Testis (tissue), 3 donors: ENCODE measurements around the gene PRM1. TPM values are rescaled to one million over a fixed set of nuclear protein-coding genes. Genes with fewer than 3 reads are reported as not detected.

ENCODE experiments used
- DNase-seq: peaks from one replicate; pipeline ENCODE4 v3.0.0-alpha.2; 2019
- H3K27ac ChIP-seq, 2 donors: fragments of 200-600 bp; sonication (generic); one replicate each; pipeline ENCODE4 v1.5.1; 2019
- H3K27me3 ChIP-seq: fragments of 200-600 bp; sonication (generic); one replicate; pipeline ENCODE4 v1.5.1; 2019
- H3K36me3 ChIP-seq: fragments of 200-600 bp; sonication (generic); one replicate; pipeline ENCODE4 v1.5.1; 2017; ENCODE audit warnings: low read depth; ENCODE audit errors: missing control alignments
- H3K4me1 ChIP-seq: fragments of 200-600 bp; sonication (generic); one replicate; pipeline ENCODE4 v1.5.1; 2019
- H3K4me3 ChIP-seq, 2 donors: fragments of 200-600 bp; sonication (generic); one replicate each; pipeline ENCODE4 v1.5.1; 2017 to 2019
- H3K9me3 ChIP-seq: fragments of 200-600 bp; sonication (generic); one replicate; pipeline ENCODE4 v1.5.1; 2017
- POLR2A ChIP-seq: fragments of 450-650 bp; IDR thresholded peaks from one replicate; pipeline ENCODE4 v1.6.1; 2017; ENCODE audit warnings: antibody characterized with exemption, mild to moderate bottlenecking, moderate library complexity
- WGBS, 2 donors: methylation state at CpG; one replicate each; pipeline ENCODE4 v1.1.5; 2018; 5-methylcytosine and 5-hydroxymethylcytosine counted together
- intact Hi-C: fragments of 100-400 bp; cut with DNase I; formaldehyde crosslinking; loops from one replicate; pipeline ENCODE4 v1.15.1; 2023; ENCODE audit warnings: low total_unique reads
- polyA plus RNA-seq: library from polyadenylated mRNA; stranded (reverse); fragments of 350-450 nt; fragmentation: Illumina TruSeq; extraction: RNeasy Lipid Tissue Mini Kit (QIAGEN cat#74804); gene quantifications from one replicate; pipeline ENCODE4 v1.2.3, GENCODE V29; 2014; ENCODE audit warnings: low read depth, low replicate concordance; ENCODE audit not compliant: insufficient read depth
- total RNA-seq, 2 donors: library from RNA; depleted of rRNA; stranded (reverse); fragments of >200 nt; gene quantifications; one replicate each; pipeline ENCODE4 v1.2.3, GENCODE V29; 2016
- TF ChIP-seq, protein P1 (sequence below), 3 experiments: fragments of 450-650 bp in 2 of 3; fragments of 200-600 bp in 1 of 3; sonication (generic) in 1 of 3; IDR thresholded peaks; one replicate each; pipeline ENCODE4 v1.5.1; 2016 to 2019; ENCODE audit warnings: antibody characterized with exemption in 3 of 3, mild to moderate bottlenecking in 2 of 3, moderate library complexity in 1 of 3

The PRM1 gene
- total and polyA plus RNA-seq, 3 donors from 2014 or later, result 7,819 to 32,936 (median 15,171) TPM

DNA sequence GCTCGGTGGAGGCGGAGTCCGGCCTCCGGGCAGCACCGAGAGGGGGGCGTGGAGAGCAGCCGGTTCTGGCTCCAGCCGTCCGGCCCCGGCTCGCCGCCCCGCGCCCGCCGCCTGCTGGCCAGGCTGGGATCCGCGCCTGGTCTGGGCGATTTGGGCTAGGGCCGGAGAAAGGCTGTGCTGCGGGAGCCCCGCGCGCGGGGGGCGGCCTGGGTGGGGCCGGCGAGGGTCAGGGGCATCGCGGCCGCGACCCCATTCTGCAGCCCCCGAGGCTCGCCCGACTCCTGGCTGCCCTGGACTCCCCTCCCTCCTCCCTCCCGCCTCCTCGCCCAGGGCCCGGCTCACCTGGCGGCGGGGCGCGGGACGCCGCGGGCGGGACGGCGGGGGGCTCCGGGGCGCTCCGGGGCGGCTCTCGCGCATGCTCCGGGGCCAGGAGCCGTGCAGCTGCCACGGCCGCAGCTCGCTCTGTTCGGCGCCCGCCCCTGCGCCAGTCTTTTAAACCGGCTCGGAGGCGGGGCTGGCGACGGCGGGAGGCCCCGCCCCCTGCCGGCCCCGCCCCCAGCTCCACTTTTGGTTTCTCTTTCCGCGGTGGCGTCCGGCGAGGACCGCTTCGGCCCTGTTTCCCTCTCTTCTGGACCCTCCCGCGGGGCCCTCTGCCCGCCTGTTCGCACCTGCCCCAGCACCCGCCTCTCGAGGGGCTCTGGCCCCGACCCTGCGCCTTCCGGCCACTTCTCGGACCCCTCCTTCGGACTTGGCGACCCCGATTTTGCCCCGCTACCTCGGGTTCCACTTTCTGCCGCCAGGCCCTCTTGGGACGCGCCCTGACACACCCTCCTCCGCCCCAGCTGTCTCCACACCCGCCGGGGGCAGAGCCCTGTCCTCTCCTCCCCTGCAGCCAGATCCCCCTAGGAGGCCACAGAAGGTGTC lies 25.1 kb downstream of the PRM1 start, which contains the start of gene SOCS1:
SOCS1 (minus strand) TSS at position 468 of the 924 bp plus-strand sequence. CDS start 726 bp downstream, outside the sequence.
- 0% methylated on average over 8 to 99 of the region's 100 CpGs for WGBS, 2 donors
- Histone ChIP-seq H3K27ac (peak within 1 kb of the TSS; percentile 84 to 97), H3K4me1 (peaks cover 18% of the 10 kb centered on the region), H3K27me3 (no peaks in the 10 kb centered on the region), H3K4me3 (peak within 1 kb of the TSS; percentile 70 to 77), H3K36me3 (no peaks in the 10 kb centered on the region), H3K9me3 (no peaks in the 10 kb centered on the region)
- peak; percentile 90 for DNase-seq
- intact Hi-C loops, result loop anchor here (5.0 kb wide), 1 partner anchor 284 kb away; no protein-coding TSS in a partner anchor
- TF ChIP-seq POLR2A, result peak; percentile 62
- TF ChIP-seq, protein P1, sequence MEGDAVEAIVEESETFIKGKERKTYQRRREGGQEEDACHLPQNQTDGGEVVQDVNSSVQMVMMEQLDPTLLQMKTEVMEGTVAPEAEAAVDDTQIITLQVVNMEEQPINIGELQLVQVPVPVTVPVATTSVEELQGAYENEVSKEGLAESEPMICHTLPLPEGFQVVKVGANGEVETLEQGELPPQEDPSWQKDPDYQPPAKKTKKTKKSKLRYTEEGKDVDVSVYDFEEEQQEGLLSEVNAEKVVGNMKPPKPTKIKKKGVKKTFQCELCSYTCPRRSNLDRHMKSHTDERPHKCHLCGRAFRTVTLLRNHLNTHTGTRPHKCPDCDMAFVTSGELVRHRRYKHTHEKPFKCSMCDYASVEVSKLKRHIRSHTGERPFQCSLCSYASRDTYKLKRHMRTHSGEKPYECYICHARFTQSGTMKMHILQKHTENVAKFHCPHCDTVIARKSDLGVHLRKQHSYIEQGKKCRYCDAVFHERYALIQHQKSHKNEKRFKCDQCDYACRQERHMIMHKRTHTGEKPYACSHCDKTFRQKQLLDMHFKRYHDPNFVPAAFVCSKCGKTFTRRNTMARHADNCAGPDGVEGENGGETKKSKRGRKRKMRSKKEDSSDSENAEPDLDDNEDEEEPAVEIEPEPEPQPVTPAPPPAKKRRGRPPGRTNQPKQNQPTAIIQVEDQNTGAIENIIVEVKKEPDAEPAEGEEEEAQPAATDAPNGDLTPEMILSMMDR (IDR thresholded peaks at IDR 0.05), result peak; percentile 92 to 97 (median 94)

DNA sequence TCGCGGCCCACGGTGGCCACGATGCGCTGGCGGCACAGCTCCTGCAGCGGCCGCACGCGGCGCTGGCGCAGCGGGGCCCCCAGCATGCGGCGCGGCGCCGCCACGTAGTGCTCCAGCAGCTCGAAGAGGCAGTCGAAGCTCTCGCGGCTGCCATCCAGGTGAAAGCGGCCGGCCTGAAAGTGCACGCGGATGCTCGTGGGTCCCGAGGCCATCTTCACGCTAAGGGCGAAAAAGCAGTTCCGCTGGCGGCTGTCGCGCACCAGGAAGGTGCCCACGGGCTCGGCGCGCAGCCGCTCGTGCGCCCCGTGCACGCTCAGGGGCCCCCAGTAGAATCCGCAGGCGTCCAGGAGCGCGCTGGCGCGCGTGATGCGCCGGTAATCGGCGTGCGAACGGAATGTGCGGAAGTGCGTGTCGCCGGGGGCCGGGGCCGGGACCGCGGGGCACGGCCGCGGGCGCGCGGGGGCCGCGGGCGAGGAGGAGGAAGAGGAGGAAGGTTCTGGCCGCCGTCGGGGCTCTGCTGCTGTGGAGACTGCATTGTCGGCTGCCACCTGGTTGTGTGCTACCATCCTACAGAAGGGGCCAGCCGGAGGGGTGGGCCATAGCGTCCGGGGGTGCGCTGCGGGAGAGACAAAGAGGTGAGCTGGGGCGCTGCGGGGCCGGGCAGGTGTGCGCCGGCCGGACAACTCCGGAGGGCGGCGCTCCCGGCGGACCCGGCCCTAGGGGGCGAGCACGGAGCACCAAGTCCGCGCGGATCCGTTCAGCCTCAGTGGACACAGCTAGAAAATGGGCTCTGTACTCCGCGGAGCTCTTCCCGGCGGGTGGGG lies 26.0 kb downstream of the PRM1 start:
- Histone ChIP-seq H3K4me1 (peaks cover 18% of the 10 kb centered on the region), H3K4me3 (peak overlapping the region; percentile 70 to 77), H3K27me3 (no peaks in the 10 kb centered on the region), H3K36me3 (no peaks in the 10 kb centered on the region), H3K9me3 (no peaks in the 10 kb centered on the region), H3K27ac (peak overlapping the region; percentile 70 to 97)
- 3 to 8% methylated on average over 16 to 89 of the region's 105 CpGs for WGBS, 2 donors
- DNase-seq, result peak; percentile 53
- intact Hi-C loops, result loop anchor here (5.0 kb wide), 1 partner anchor 283 kb away; no protein-coding TSS in a partner anchor
- TF ChIP-seq POLR2A, result no peak
- TF ChIP-seq, protein P1 (IDR thresholded peaks at IDR 0.05), result peak in 2 of 3 experiments; percentile 8 to 16

GRCh38 chr16:11253995-11254912 lies 26.9 kb downstream of the PRM1 start:
- H3K4me3 ChIP-seq, result peak overlapping the region; percentile 70 to 77
- DNase-seq, result no peak
- WGBS, 2 donors, result 30 to 37% methylated on average over 28 to 29 of the region's 29 CpGs
- no peaks in the 10 kb centered on the region for H3K27me3 ChIP-seq
- peak overlapping the region; percentile 19 to 97 for H3K27ac ChIP-seq
- intact Hi-C loops, result no loop called here
- H3K36me3 ChIP-seq, result no peaks in the 10 kb centered on the region
- H3K9me3 ChIP-seq, result no peaks in the 10 kb centered on the region
- TF ChIP-seq POLR2A, result no peak
- TF ChIP-seq, protein P1 (IDR thresholded peaks at IDR 0.05), result no peak
- peaks cover 16% of the 10 kb centered on the region for H3K4me1 ChIP-seq
